ENCODE results near the gene CDC26. TPM values are rescaled to one million over a fixed set of nuclear protein-coding genes. Genes with fewer than 3 reads are reported as not detected.

The CDC26 gene
- total RNA-seq, 1 experiment from 2014 or later: 74.6 TPM

Other genes with a start within 250 kb of the CDC26 start
- not detected in 2 replicates for gene ZFP37, start 218.8 kb downstream of the CDC26 start, total RNA-seq (2014; rRNA removed; shearing (Covaris generic))
- 5.2 and 5.6 TPM in 2 replicates for gene SLC31A2, start 124.6 kb downstream of the CDC26 start, total RNA-seq (2014; rRNA removed; shearing (Covaris generic))
- 15.7 and 16.8 TPM in 2 replicates for gene FKBP15, start 54.3 kb downstream of the CDC26 start, total RNA-seq (2014; rRNA removed; shearing (Covaris generic))
- 55.1 and 68.3 TPM in 2 replicates for gene SLC31A1, start 54.0 kb downstream of the CDC26 start, total RNA-seq (2014; rRNA removed; shearing (Covaris generic))
- gene PRPF4, start 86 bp upstream of the CDC26 start, total RNA-seq (2014; rRNA removed; shearing (Covaris generic)): 51.0 and 51.7 TPM in 2 replicates
- 0.32 TPM in 1 of 2 replicates, not detected in the other for gene RNF183, start 27.8 kb upstream of the CDC26 start, total RNA-seq (2014; rRNA removed; shearing (Covaris generic))
- 1.5 and 1.7 TPM in 2 replicates for gene WDR31, start 64.7 kb upstream of the CDC26 start, total RNA-seq (2014; rRNA removed; shearing (Covaris generic))
- gene BSPRY, start 74.0 kb upstream of the CDC26 start, total RNA-seq (2014; rRNA removed; shearing (Covaris generic)): 0.12 TPM in 1 of 2 replicates, not detected in the other
- gene HDHD3, start 101.4 kb upstream of the CDC26 start, total RNA-seq (2014; rRNA removed; shearing (Covaris generic)): 10.8 and 14.8 TPM in 2 replicates
- 7.3 and 8.6 TPM in 2 replicates for gene ALAD, start 125.7 kb upstream of the CDC26 start, total RNA-seq (2014; rRNA removed; shearing (Covaris generic))
- 109 and 127 TPM in 2 replicates for gene POLE3, start 135.1 kb upstream of the CDC26 start, total RNA-seq (2014; rRNA removed; shearing (Covaris generic))
- gene C9orf43, start 135.2 kb upstream of the CDC26 start, total RNA-seq (2014; rRNA removed; shearing (Covaris generic)): 0.40 and 0.87 TPM in 2 replicates
- gene RGS3, start 188.2 kb upstream of the CDC26 start, total RNA-seq (2014; rRNA removed; shearing (Covaris generic)): 26.9 and 28.3 TPM in 2 replicates